Suprapubic skin (tissue), 4 donors: ENCODE measurements around the gene UBTD1.

ENCODE experiments used
- EP300 ChIP-seq: sonication (generic); formaldehyde crosslinking; IDR thresholded peaks from one replicate; pipeline ENCODE4 v1.6.1; 2017; ENCODE audit warnings: antibody characterized with exemption
- POLR2AphosphoS5 ChIP-seq, 3 donors: sonication (generic); formaldehyde crosslinking; IDR thresholded peaks; one replicate each; pipeline ENCODE4 v1.6.1; 2017; ENCODE audit warnings: antibody characterized with exemption in 3 of 3
- TF ChIP-seq, protein P1 (sequence below), 2 donors: fragments of 200-600 bp in 1 of 2; fragments of 450-650 bp in 1 of 2; sonication (generic) in 1 of 2; IDR thresholded peaks; one replicate each; pipeline ENCODE4 v1.5.1; 2016 to 2019; ENCODE audit warnings: antibody characterized with exemption in 2 of 2, mild to moderate bottlenecking in 1 of 2, moderate library complexity in 1 of 2

DNA sequence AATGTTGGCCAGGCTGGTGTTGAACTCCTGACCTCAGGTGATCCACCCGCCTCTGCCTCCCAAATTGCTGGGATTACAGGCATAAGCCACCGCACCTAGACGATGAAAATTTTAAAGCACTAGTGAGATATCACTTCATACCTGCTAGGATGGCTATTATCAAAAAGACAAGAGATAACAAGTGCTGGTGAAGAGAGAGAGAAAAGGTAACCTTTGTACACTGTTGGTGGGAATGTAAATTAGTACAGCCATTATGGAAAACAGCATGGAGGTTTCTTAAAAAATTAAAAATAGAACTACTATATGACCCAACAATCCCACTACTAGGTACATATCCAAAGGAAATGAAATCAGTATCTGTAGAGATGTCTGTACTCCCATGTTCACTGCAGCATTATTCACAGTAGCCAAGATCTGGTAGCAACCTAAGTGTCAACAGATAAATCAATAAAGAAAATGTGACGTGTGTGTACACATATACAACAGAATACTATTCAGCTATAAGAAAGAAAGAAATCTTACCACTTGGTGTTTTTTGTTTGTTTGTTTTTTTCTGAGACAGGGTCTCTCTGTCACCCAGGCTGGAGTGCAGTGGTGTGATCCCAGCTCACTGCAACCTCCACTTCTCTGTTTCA is 13.0 kb upstream of the UBTD1 start:
- TF ChIP-seq, protein P1, sequence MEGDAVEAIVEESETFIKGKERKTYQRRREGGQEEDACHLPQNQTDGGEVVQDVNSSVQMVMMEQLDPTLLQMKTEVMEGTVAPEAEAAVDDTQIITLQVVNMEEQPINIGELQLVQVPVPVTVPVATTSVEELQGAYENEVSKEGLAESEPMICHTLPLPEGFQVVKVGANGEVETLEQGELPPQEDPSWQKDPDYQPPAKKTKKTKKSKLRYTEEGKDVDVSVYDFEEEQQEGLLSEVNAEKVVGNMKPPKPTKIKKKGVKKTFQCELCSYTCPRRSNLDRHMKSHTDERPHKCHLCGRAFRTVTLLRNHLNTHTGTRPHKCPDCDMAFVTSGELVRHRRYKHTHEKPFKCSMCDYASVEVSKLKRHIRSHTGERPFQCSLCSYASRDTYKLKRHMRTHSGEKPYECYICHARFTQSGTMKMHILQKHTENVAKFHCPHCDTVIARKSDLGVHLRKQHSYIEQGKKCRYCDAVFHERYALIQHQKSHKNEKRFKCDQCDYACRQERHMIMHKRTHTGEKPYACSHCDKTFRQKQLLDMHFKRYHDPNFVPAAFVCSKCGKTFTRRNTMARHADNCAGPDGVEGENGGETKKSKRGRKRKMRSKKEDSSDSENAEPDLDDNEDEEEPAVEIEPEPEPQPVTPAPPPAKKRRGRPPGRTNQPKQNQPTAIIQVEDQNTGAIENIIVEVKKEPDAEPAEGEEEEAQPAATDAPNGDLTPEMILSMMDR (IDR thresholded peaks at IDR 0.05) = no peak
- TF ChIP-seq POLR2AphosphoS5 (IDR thresholded peaks at IDR 0.05) (no peak), EP300 (no peak)
